Inferior parietal cortex (tissue), 1 donor: ENCODE results near the gene MDC1.
"Not testable (repeated sequence)": the region's sequence is repeated elsewhere in the genome, so short reads cannot be mapped to it uniquely, and the experiment has no call there.

ENCODE experiments used
- DNase-seq: peaks from one replicate; pipeline ENCODE4 v3.0.0-alpha.2; 2016; ENCODE audit errors: extremely low spot score

Gene MDC1

GRCh38 chr6:30683183-30683979 is 33.7 kb downstream of the MDC1 start:
- DNase-seq: no peak

DNA sequence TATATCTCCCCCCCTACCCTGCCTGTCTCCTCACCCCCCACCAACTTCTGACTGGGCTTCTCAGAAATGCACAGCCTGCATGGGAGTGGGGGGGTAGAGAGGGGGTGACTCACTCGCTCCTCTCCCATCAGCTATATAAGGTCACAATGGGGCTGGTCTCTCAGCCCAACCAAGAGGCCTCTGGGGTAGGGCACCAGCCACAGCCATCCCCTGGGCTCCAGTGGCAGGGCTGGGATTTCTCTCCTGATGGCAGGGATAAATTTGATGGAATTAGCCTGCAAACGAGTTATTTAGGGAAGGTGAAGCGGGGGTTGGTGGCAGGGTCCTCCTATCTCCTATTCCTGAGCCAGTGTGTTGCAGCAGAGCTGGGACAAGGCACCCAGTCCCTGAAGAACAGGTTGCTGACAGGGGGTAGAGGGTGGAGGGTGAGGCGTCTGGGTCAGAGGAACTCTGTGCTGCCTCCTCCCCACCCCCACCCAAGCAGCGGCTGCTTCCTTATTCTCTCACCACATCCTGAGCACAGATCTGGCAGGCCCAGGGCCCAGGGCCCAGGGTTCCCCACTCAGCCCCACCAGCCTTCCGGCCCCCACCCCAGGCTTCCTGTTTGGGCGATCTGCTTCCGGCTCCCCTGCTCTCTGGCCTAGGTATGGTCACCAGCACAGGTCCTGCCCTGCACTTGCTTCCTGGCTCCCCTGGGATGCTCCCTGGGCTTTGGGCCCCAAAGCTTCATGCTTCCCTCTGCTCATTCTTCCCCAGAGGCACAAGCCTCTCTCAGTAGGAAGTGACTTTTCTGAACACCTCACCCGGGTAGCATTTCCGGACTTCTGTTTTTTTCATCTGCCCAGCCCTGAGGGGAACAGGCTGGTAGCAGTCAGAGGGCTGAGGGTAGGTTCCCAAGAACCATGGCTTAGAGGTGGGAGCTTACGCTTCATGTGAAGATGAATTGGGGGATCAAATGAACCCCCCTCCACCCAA is 34.7 kb downstream of the MDC1 start:
- no peak for DNase-seq

DNA sequence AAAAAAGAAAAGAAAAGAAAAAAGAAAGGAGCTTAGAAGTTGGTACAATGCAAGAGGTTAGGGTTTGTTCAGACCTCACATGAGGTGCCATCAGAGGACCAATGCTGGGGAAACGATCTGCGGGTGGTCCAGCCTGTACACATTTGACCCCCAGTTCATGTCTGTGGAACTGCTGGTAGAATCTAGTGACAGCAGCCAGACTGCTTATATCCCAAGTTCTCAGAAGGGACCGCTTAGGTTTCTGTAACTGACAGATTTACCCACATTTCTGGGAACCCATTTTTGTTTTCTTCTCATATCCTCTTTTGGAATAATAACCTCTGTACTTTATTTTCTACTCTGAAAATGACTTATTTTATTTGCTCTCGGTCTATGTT is 35.3 kb downstream of the MDC1 start:
- no peak for DNase-seq

GRCh38 chr6:30679765-30680535 is 37.1 kb downstream of the MDC1 start:
- no peak for DNase-seq

- peak; percentile 82 for DNase-seq
Measured at GRCh38 chr6:30678964-30679726, 37.9 kb downstream of the MDC1 start.

GRCh38 chr6:30676660-30677285 is 40.3 kb downstream of the MDC1 start:
- DNase-seq: no peak

GRCh38 chr6:30672445-30673253 is 44.4 kb downstream of the MDC1 start, which contains the start of gene DHX16:
Gene DHX16 (minus strand): TSS chr6:30673006. CDS start chr6:30672841, 165 bp downstream.
- peak; percentile 98 for DNase-seq

- no peak for DNase-seq
Measured at GRCh38 chr6:30670760-30671527, 46.1 kb downstream of the MDC1 start.

- not testable (repeated sequence) for DNase-seq
Measured at GRCh38 chr6:30666300-30666699, 50.8 kb downstream of the MDC1 start.

- DNase-seq: no peak
Measured at GRCh38 chr6:30664994-30665767, 51.9 kb downstream of the MDC1 start.

DNA sequence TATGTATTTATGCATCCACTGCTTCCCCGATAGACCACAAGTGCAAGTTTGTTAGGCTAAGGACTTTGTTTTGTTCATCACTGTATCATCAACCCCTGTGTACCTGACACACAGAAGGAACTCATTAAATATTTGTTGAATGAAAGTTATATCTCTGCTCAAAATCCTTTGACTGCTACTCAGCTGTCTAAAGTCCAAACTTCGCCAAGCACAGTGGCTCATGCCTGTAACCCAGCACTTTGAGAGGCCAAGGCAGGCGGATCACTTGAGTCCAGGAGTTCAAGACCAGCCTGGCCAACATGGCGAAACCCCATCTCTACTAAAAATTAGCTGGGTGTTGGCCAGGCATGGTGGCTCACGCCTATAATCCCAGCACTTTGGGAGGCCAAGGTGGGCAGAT is 59.2 kb downstream of the MDC1 start:
- DNase-seq: not testable (repeated sequence)

DNA sequence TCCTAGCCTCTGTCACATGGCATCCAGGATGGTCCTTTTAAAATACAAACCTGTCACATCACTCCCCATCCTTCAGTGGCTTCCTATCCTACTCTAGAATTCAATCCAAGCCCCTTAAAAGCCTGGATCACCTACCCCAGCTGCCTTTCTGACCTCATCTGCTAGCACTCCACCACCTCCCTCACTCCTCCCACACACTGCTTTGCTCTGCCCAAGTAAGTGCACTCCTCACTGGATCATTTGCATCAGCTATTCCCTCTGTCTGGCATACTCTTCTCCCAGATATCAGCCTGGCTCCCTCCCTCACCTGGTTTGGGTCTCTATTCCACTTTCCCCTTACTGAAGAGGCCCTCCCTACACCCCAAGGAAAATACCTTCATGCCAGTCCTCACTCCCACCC is 59.6 kb downstream of the MDC1 start:
- DNase-seq: no peak

GRCh38 chr6:30656513-30656912 is 60.6 kb downstream of the MDC1 start:
- no peak for DNase-seq

DNA sequence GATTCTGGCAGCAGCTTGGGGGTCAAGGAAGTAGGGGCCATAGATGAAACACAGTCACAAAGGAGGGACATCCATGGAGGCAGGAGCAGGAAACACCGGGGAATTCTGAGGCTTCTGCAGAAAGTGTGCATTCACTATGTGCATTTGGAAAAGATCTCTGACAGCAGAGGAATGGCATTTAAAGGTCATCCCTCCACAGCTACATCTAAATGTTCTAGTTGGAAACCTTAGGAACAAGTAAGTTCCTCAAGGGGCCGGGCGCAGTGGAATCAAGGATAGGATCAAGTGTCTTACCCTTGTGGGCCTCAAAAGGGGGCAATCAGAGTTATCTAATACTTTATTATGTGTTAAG is 61.4 kb downstream of the MDC1 start:
- DNase-seq: no peak

DNA sequence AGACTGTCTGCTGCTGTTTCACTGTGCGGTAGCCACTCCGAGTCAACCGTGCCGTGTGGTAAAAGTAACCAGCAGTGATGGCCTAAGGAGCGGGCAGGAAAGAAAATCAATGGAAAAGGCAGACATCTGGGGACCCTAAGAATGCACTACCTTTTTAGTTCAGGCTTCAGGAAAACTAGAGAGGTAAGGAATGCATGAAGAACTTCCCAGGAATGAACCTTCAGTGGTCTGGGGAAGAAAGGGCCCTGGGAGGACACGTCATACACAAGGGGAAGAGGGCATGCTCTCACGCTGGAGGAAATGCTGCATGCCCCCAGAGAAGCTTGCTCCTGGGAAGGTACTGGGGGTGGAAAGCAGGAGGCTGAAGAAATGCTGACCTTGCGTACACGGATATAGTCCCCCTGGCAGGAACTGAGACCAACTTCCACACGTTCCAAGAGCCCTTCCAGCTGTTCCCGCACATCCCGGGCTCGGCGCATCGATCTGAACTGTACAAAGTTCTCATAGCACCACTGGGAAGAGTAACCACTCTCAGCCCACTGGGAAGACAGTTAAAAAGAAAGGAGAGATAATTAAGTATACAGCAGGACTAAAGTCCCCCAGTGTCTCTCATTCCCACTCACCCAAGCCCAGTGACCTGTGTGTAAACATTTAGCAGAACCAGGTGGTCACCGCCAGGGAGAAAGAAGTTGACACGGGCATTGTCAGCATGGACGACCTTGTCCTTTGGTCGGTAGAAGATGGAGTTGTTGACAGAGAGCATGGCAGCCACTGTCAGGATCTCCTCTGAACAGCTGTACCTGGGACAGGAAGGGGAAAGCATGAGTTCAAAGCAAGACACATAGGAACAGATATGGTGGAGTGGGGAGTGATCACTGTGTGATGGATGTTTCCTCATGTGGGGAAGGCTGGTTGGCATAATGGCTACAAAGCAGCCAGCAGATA is 62.0 kb downstream of the MDC1 start:
- DNase-seq: no peak

GRCh38 chr6:30651143-30651542 is 65.9 kb downstream of the MDC1 start:
- no peak for DNase-seq
